Right renal pelvis (tissue), 4 donors: ENCODE measurements around the gene AGR3. TPM values are rescaled to one million over a fixed set of nuclear protein-coding genes. Genes with fewer than 3 reads are reported as not detected.
"Not testable (repeated sequence)": the region's sequence is repeated elsewhere in the genome, so short reads cannot be mapped to it uniquely, and the experiment has no call there.

Experiments
- DNase-seq, 4 donors: peaks; one replicate each; pipeline ENCODE4 v3.0.0-alpha.2; 2013; ENCODE audit warnings: low read depth in 4 of 4, low spot score in 3 of 4, missing footprints in 1 of 4
- polyA plus RNA-seq, 4 donors: library from polyadenylated mRNA; unstranded; fragments of 120-200 nt; gene quantifications; one replicate each; pipeline ENCODE4 v1.2.1, GENCODE V29; 2013; ENCODE audit not compliant: insufficient read length in 4 of 4

AGR3 gene
- polyA plus RNA-seq, 4 donors: 2.0 to 4.5 (median 2.7) TPM

DNA sequence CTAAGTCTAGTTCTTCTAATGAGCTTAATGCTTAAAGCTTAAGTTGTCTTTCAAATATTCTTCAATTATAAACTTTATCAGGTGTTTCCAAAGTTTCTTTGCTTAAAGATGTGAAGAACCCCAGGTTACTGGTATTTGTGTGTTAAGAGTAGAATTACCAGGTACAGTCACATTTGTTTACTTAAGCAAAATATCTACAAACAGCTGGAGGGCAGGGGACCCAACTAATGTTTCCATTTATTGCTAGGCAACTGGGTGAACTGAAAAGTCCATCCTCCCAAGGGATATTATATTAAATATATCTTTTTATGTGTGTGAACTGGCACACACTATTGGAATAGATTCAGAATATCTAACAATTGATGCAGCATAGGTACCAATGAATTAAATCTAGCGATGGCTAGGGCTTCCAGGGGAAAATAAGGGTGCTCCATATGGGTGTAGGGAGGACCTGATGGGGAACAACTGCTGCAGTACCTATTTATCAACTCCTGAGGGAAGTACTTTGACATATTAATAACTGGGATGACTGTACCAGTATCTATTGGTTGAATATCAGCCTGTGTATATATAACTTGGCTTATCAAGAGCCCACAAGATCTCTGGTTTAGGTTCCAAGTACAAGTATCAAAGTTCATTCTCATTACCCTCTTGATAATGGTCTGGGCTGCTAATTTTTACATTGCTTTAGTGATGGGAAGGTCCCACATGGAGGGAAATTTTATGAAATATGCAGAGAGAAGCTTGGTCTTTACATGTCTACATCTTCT lies 10.3 kb upstream of the AGR3 start:
- DNase-seq: no peak

DNA sequence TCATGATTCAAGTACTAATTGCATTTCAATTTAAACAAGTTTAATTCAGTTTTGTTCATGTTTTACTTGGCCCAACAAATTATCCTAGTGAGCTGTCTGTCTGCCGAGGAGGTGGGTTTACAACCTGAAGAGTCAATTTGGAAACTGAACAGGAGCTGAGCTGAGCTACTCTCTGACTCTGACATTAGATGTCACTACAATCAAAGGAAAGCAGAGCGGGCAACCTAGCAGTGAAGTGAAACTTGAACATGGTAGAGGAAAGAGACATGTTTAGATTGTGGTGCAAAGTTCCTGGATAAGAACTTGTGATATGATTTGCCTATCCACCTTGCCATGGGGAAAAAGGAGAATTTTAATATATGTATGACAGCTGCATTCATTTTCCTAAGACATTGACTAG lies 9.6 kb upstream of the AGR3 start:
- peak in 2 of 4 donors; percentile 7 to 12 for DNase-seq

DNA sequence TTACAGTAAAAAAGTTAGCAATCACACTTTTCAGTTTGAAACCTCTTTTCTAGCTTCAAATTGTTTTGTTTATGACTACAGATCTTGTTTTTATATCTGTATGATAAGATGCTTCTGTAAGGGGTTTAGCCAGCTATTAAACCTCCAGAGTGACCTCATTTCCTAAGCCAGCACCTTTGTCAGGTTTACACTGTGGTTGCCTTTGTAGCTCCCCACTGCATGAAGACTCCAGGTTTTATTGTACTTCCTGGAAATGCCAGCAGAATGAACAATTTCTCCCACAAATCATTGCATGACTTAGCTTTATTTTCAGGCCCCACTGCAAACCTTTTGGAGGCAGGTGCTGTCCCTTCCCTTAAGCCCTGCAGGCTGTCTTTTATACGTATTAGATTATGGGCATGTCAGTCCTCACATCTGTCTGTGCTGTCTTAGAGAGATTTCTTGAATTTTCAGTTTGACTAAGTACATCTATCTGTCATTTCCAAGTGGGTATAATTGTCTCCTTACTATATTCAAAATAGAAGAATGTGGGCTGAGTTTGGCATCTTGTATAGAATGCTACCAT lies 8.2 kb upstream of the AGR3 start:
- no peak for DNase-seq

DNA sequence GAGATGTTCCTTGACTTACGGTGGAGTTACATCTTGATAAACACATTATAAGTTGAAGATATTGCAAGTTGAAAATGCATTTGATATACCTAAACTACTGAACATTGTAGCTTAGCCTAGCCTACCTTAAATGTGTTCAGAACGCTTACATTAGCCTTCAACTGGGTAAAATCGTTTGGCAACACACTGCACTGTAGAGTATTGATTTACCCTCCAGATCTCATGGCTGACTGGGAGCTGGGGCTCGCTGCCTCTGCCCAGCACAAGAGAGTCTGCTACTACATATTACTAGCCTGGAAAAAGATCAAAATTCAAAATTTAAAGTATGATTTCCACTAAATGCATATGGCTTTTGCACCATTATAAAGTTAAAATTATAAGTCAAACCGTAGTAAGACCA lies 7.5 kb upstream of the AGR3 start:
- DNase-seq: no peak

DNA sequence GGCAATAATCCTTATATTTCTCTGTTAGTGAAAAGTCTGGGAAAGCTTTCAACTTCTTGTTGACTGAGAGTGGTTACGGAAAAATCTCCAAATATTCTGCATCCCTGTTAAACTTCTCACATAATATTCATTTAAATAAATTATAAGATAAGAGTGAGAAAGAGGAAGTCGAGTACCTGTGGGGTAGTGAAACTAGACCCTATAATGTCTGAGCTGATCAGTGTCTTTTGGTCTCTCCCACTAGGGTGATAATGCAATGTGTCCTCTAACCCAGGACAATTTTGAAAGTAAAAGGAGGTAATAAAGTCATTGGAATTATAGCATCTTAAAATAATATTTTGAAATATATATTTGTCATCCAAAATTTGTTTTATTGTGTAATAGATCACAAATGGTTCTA lies 2.1 kb upstream of the AGR3 start:
- no peak for DNase-seq

DNA sequence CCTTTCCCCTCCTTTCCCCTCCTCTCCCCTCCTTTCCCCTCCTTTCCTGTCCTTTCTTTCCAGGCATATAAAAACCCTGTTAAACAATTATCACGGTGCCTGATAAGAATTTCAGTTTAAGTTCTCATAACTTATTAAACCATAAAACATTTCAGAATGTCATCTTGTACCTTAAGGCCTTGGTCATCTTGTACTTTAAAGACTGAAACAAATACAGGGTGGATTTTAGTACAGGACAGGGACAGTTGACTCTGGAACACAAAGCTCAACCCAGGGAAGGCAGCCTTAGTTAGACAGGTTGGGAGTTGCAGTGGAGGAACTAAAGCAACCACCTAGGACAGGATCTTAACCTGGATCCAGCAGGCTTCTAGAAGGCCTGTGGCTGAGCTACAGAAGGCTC lies 1.2 kb downstream of the AGR3 start:
- no peak for DNase-seq

DNA sequence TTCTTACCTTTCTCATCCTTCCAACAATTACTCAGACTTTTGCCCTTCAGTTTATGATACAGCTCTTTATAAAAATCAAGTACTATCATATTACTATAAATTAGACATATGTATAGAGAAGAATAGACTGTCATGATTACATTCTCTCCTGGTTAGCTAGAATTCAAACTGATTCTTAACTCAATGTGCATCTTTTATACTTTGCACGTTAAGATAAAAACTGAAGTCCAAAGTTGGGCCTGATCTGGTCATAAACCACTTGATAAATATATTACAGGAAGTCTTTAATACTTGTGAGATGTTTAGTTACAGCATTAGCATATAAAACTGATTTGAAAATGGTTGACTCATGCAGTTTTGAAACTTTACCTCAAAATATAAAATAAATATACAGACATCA lies 2.6 kb downstream of the AGR3 start:
- no peak for DNase-seq

DNA sequence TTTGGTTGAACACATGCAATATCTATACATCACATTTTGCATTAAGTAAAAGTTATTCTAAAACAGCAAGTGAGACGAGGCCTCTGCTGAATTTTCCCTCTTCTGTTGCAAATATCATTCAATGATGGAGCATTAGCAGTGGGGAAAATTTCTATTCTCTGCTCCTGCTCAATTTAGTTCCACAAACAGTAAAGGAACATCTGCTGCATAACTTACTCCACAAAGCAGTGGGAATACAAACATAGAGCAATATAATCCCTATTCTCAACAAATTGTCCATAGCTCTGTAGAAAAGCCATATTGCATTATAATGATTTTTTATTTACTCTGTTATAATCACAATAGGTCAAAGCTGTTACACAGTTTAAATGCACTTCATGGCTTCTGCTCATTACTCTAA lies 5.9 kb downstream of the AGR3 start:
- DNase-seq: no peak

DNA sequence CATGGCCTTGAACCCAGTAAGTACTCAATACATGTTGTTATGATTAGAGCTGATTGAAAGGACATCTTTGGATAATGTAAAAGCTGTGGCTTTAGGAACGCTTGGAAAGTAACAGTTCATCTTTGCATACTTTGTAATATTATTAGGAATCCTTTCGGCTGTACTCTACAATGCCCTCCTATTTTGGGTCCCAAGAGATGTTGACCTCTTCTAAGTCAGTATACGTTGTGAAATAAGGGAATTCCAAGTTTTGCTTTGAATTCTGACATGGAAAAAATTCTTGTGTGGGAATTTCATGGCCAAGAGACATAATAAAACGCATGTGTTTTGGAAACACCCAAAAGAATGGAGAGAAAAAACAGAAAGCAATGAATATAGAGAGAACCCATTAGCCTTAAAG lies 7.7 kb downstream of the AGR3 start:
- no peak for DNase-seq

DNA sequence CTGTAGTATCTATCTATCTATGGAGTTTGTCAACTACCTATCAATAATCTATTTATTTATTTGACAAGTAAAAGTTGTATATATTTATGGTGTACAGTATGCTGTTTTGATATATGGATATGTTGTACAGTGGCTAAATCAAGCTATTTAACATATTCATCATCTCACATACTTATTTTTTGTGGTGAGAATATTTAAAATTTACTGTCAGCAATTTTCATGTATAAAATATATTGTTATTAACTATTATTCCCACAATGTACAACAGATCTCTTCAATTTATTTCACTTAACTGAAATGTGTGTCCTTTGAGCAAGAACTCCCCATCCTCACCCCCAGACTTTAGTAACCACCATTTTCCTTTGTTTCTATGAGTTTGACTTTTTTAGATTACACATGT lies 14.5 kb downstream of the AGR3 start:
- no peak for DNase-seq

DNA sequence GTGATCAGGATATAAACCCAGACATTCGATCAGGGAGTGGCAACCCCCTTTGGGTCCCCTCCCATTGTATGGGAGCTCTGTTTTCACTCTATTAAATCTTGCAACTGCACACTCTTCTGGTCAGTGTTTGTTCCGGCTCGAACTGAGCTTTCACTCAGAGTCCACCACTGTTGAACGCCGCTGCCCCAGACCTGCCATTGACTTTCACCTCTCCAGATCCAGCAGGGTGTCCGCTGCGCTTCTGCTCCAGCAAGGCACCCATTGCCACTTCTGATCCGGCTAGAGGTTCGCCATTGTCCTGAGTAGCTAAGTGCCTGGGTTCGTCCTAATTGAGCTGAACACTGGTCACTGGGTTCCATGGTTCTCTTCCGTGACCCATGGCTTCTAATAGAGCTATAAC lies 28.6 kb downstream of the AGR3 start:
- not testable (repeated sequence) for DNase-seq

DNA sequence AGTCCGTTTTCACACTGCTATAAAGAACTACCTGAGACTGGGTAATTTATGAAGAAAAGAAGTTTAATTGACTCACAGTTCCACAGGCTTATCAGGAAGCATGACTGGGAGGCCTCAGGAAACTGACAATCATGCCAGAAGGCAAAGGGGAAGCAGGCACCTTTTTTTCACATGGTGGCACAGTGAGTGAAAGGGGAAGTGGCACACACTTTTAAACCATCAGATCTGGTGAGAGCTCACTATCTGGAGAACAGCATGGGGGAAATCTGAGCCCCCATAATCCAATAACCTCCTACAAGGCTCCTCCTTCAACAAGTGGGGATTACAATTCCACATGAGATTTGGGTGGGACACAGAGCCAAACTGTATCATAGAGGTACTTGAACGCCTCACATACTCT lies 30.0 kb downstream of the AGR3 start:
- DNase-seq: no peak

DNA sequence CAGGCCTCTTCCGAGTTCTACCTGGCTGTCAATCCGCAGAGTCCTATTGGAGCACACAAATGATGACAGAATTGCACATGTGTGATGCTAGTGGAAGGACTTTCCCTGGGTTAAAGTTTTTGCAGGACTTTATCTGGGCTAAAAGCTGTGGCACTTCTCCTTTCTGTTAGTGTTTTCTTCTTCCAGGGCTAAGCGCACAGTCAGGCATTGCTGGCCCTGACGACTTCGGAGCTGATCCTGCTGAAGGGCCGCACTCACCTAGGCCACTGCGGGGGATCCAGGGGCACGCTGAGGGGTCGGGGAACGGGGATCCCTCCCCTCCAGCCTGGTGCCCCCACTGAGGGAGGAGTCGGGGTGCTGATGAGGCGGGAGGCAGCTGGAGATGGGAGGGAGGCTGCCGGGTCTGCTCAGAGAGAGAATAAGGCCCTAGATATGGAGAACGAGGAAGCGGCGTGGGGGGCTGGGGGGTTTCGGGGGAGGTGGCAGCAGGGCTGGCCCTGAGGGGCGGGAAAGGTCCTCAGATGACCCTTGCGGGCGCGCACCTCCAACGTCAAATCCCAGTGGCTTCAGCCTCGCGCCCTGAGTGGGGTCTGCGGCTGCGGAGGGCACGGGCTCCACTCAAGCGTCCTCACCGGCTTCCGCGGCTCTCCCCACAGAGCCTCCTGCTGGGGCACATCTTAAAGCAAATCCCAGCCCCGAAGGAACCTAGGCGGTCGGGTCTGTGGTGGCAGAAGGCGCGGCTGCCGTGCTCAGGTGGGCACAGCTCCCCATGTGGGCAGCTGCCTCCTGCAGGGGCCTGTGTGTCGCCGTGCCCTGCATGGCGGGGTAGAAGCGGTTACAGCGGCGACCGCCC lies 30.9 kb downstream of the AGR3 start:
- no peak for DNase-seq

DNA sequence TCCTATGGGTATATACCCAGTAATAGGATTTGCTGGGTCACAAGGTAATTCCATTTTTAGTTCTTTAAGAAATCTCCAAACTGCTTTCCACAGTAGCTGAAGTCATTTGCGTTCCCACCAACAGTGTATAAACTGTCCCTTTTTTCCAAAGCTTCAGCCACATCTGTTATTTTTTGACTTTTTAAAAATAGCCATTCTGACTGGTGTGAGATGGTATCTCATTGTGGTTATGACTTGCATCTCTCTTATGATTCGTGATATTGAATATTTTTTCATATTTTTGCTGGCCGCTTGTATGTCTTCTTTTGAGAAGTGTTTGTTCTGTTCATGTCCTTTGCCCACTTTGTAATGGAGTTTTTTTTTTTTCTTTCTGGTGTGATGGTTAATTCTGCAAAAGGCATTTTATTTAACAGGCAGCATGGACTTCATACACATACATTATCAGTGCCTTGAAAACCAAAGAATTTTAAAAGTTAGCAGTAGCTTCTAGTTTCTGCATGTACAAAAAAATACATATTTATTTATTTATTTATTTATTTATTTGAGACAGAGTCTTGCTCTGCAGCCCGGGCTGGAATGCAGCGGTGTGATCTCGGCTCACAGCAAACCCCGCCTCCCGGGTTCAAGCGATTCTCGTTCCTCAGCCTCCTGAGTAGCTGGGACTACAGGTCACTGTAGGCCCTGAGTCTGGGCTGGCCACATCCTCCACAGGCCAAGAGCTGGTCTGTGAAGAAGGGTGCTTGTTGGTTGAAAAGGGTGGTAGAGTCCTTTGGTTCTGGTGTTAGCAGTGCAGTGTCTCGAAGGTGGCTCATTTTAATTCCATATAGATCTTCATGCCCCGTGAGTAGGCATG lies 32.3 kb downstream of the AGR3 start:
- DNase-seq: no peak

DNA sequence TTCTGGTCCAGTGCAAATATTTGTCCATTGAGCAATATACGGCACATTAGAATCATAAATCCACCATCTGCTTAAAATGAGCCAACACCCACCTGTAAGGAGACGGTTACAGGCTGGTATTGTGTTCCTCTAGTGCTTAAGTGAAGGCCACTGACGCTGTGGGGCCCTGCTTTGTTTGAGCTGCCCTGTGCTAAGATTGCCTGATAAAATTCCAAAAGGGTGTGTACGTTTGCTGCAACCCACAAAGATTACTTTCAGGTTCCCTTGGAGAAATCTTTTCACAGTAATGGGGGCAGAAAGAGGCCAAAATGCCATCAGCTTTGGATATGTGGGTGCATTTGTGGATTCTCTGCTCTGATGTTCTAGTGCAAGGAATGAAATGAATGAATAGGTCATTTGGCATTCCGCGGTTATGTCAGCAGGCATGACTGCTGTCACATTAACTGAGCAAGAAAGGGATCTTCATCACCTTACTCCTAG lies 34.4 kb downstream of the AGR3 start:
- no peak for DNase-seq

DNA sequence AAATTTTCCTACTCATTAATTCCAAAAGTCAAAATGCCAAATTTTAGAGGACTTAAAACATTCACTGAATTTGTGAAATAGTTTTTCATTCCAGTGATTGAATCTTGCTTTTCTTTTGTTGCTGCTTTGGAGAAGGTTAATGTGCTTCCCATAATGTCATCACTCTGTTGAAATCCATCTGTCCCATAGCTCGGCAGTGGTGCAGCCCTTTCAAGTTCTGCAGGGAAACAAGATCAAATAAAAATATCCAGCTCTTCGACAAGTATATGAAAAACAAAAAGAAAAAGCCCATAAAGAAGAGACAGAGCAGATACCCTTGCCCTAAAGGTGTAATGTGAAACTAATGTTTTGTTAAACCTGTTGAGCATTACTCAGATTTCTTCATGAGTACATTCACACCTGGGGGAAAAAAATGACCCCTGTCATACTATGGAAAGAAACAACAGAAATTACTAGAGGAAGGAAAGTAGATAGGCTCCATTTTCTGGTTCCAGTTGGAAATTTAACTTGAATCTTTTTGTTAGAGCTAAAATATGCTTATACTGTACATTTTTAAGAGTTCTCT lies 35.1 kb downstream of the AGR3 start:
- peak in 1 of 4 donors; percentile 8 for DNase-seq

DNA sequence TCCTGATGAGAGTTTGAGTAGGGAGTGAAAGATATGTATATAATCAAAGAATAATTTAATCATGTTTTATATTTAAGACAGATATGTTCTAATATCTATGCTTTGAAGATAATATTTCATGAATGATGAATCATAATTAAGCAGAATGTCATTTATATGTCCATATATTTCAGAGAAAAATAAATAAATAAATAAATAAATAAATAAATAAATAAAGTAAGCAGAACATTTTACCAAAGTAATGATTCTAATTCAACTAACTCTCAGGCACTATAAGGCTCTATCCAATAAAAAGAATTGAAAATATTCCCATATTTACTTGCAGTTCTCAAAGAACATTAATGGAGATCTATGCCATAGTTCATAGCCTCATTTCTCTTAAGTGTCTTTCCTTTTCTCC lies 36.0 kb downstream of the AGR3 start:
- no peak for DNase-seq

DNA sequence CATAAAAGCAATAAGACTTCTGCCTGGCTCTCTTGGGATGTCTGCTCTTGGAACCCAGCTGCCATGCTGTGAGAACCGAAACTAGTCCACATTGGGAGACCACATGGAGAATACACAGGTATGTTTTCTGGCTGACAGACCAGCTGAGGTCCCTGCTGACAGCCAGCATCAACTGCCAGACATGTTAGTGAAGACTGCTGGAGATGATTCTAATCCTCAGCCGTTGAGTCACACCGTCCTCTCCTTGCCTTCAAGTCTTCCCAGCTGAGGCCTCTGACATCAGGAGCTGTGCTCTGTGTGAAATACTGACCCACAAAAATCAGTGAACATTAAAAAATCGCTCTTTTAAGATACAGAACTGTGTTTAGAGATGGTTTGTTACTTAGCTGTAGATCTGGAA lies 40.1 kb downstream of the AGR3 start:
- no peak for DNase-seq

DNA sequence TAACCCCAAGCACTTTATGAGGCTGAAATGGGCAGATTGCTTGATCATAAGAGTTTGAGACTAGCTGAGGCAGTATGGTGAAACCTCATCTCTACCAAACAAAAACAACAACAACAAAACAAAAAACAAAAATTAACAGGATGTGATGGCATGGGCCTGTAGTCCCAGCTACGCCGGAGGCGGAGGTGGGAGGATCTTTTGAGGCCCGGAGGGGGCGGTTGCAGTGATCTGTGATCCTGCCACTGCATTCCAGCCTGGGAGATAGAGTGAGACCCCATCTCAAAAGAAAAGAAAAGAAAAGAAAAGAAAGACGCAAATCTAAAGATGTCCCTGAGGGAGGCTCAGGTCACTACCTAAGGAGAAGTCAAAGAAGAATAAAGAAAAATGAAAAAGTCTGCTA lies 41.7 kb downstream of the AGR3 start:
- no peak for DNase-seq

DNA sequence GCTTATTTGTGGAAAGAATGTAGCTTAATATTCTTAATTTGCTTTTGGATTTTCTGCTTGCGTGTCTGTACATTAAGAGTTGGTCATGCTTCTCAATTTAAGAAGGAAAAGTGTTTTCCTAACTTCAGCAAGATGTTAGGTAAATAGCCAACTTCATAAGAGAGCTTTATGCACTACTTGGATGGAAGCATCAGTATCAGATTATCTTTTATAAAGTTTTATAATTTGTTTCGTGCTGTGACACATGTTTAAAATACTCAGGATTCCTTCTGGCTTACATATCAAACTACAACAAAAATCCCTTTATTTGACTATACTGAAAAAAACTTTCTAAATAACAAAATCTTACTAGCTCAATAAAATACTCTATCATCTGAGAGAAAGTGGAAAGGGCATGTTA lies 42.1 kb downstream of the AGR3 start:
- no peak for DNase-seq
